Gastroesophageal sphincter (tissue), 3 donors: ENCODE data around the gene CNTROB.

Source experiments
- EP300 ChIP-seq: sonication (generic); formaldehyde crosslinking; IDR thresholded peaks from one replicate; pipeline ENCODE4 v1.6.1; 2017; ENCODE audit warnings: antibody characterized with exemption, mild to moderate bottlenecking
- POLR2A ChIP-seq, 2 donors: fragments of 450-650 bp; IDR thresholded peaks; one replicate each; pipeline ENCODE4 v1.6.1; 2017; ENCODE audit warnings: antibody characterized with exemption in 2 of 2, mild to moderate bottlenecking in 2 of 2, moderate library complexity in 1 of 2
- TF ChIP-seq, protein P1 (sequence below), 4 experiments: fragments of 200-600 bp in 2 of 4; fragments of 450-650 bp in 2 of 4; sonication (generic) in 1 of 4; IDR thresholded peaks; one replicate each; pipeline ENCODE4 v1.5.1; 2017 to 2019; ENCODE audit warnings: antibody characterized with exemption in 4 of 4, mild to moderate bottlenecking in 2 of 4, moderate library complexity in 2 of 4

DNA sequence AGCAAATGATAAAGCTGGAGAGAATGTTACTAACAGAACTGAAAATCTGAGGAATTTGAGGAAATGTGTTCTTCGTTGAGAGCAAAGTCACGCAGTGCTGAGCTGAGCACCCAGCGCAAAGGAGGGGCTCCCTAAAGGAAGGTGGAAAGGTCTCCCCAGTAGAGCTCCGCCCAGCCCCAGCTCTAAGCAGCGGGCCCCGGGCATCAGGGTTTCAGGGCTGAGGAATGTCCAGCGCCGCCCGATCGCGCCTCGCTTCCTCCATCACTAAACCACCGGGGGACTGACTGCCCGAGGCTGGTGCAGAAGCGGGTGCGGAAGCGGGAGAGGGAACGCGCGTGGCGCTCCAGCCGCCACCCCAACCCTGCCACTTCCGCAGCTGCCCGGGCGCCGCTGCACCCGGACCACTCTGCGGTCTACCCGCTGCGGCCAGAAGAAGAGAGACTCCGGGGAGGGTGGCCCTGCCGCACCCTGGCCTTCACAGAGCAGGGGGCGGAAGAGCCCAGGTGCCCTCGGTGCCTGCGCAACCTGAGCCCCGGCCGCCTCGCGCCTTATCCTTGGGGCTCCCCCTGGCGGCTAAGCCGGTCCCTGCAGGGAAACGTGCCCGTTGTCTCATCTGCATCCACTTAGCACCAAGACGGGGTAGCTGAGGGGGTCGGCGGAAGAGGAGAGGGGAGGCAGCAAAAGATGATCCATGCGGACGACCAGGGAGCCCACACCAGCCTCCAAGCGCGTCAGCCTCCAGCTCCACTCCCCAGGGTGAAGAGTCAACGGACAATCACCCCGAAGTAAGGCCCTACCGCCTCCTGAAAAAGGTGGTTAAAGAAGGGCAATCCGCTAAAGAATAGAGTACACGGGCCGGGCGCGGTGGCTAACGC is 58.0 kb downstream of the CNTROB start:
- TF ChIP-seq, protein P1, sequence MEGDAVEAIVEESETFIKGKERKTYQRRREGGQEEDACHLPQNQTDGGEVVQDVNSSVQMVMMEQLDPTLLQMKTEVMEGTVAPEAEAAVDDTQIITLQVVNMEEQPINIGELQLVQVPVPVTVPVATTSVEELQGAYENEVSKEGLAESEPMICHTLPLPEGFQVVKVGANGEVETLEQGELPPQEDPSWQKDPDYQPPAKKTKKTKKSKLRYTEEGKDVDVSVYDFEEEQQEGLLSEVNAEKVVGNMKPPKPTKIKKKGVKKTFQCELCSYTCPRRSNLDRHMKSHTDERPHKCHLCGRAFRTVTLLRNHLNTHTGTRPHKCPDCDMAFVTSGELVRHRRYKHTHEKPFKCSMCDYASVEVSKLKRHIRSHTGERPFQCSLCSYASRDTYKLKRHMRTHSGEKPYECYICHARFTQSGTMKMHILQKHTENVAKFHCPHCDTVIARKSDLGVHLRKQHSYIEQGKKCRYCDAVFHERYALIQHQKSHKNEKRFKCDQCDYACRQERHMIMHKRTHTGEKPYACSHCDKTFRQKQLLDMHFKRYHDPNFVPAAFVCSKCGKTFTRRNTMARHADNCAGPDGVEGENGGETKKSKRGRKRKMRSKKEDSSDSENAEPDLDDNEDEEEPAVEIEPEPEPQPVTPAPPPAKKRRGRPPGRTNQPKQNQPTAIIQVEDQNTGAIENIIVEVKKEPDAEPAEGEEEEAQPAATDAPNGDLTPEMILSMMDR (IDR thresholded peaks at IDR 0.05), result peak; percentile 95 to 99 (median 96)
- no peak for TF ChIP-seq POLR2A (IDR thresholded peaks at IDR 0.05)
- no peak for TF ChIP-seq EP300
